Epithelial cell of esophagus (primary cell): ENCODE data around the gene RRP12.

Experiments used
- DNase-seq: peaks from one replicate; pipeline ENCODE4 v3.0.0; 2010; ENCODE audit warnings: low read depth
- H3K4me3 ChIP-seq: 2 replicates; pipeline ENCODE4 v1.5.1; 2011; ENCODE audit warnings: mild to moderate bottlenecking, low read length, control low read depth
- CTCF ChIP-seq: IDR thresholded peaks from 2 replicates; pipeline ENCODE4 v1.5.1; 2011; ENCODE audit warnings: low read depth, mild to moderate bottlenecking, low read length, control low read depth, inconsistent platforms; ENCODE audit not compliant: insufficient read depth; ENCODE audit errors: missing control alignments

RRP12 gene

GRCh38 chr10:97442277-97442676 lies 41.1 kb upstream of the RRP12 start:
- H3K4me3 ChIP-seq, result no peak overlapping the region
- DNase-seq, result no peak
- TF ChIP-seq CTCF, result no peak

- DNase-seq, result no peak
- no peak for TF ChIP-seq CTCF
- no peak overlapping the region for H3K4me3 ChIP-seq
These were observed 34.1 kb upstream of the RRP12 start for GRCh38 chr10:97435211-97435610.

- TF ChIP-seq CTCF, result no peak
- H3K4me3 ChIP-seq, result no peak overlapping the region
- DNase-seq, result no peak
These were observed 33.4 kb upstream of the RRP12 start for GRCh38 chr10:97434557-97434956.

- H3K4me3 ChIP-seq, result no peak overlapping the region
- TF ChIP-seq CTCF, result no peak
- peak; percentile 22 for DNase-seq
These were observed 32.9 kb upstream of the RRP12 start for GRCh38 chr10:97434055-97434454.

GRCh38 chr10:97428572-97428981 lies 27.4 kb upstream of the RRP12 start:
- TF ChIP-seq CTCF, result no peak
- peak; percentile 79 for DNase-seq

GRCh38 chr10:97427571-97428179 lies 26.5 kb upstream of the RRP12 start:
- H3K4me3 ChIP-seq, result peak overlapping the region; percentile 96
- TF ChIP-seq CTCF, result no peak
- DNase-seq, result peak; percentile 67

More at GRCh38 chr10:97428572-97428981, 27.4 kb upstream of the RRP12 start:
- peak overlapping the region; percentile 96 for H3K4me3 ChIP-seq
